B cell (primary cell): ENCODE results near the gene LRRN4CL. TPM values are rescaled to one million over a fixed set of nuclear protein-coding genes. Genes with fewer than 3 reads are reported as not detected.

Experiments used
- ATAC-seq: fragments of 200-7000 bp; cut with Tn5 transposase; one replicate; pipeline ENCODE4 v1.10.0; 2021; ENCODE audit warnings: low read depth, mild to moderate bottlenecking, moderate number of reproducible peaks, moderate library complexity
- CTCF ChIA-PET: fragments of 350-600 bp; sonication (Branson Sonifier 250); formaldehyde crosslinking; loops from one replicate; lab custom pipeline; 2021; ENCODE audit warnings: antibody characterized with exemption, inconsistent platforms; lab: Charles Lee
- POLR2A ChIA-PET: fragments of 350-600 bp; sonication (Branson Sonifier 250); formaldehyde crosslinking; loops from one replicate; lab custom pipeline; 2021; ENCODE audit warnings: antibody characterized with exemption; lab: Charles Lee
- DNase-seq: peaks from one replicate; pipeline ENCODE4 v3.0.0; 2013
- H2AFZ ChIP-seq: 2 replicates; pipeline ENCODE4 v1.6.1; 2012; ENCODE audit warnings: mild to moderate bottlenecking, low read depth, low read length; ENCODE audit not compliant: insufficient read depth, poor library complexity, severe bottlenecking
- H3K27ac ChIP-seq, 2 donors: 1 replicate in 1 of 2; 2 replicates in 1 of 2; pipeline ENCODE4 v1.5.1; 2012 to 2013; ENCODE audit warnings: low read length in 2 of 2, mild to moderate bottlenecking in 2 of 2, moderate library complexity in 1 of 2
- H3K27me3 ChIP-seq, 4 experiments: fragments of 200-600 bp in 1 of 4; sonication (generic) in 1 of 4; replicated peaks in 1 of 4; 1 replicate in 2 of 4; 2 replicates in 2 of 4; pipeline versions ENCODE4 v1.6.1 to v1.7.0; 2013 to 2016; ENCODE audit warnings: low read length in 3 of 4, mild to moderate bottlenecking in 2 of 4, mixed read lengths in 1 of 4, moderate library complexity in 1 of 4; ENCODE audit not compliant: insufficient read depth in 4 of 4, control insufficient read depth in 3 of 4; ENCODE audit errors: control extremely low read depth in 1 of 4
- H3K36me3 ChIP-seq, 2 experiments: replicated peaks in 1 of 2; 1 replicate in 1 of 2; 2 replicates in 1 of 2; pipeline versions ENCODE4 v1.6.1 to v1.7.1; 2013; ENCODE audit warnings: low read length in 1 of 2; ENCODE audit not compliant: insufficient read depth in 2 of 2, control insufficient read depth in 1 of 2; ENCODE audit errors: control extremely low read depth in 1 of 2, extremely low read depth in 1 of 2
- H3K4me1 ChIP-seq, 2 donors: fragments of 200-600 bp in 1 of 2; sonication (generic) in 1 of 2; 1 replicate in 1 of 2; 2 replicates in 1 of 2; pipeline versions ENCODE4 v1.5.1 to v1.6.1; 2013 to 2017; ENCODE audit warnings: low read length in 2 of 2; ENCODE audit not compliant: control insufficient read depth in 2 of 2, insufficient read depth in 2 of 2
- H3K4me2 ChIP-seq: replicated peaks from 2 replicates; pipeline ENCODE3; 2012; ENCODE audit warnings: mild to moderate bottlenecking, low read depth, low read length; ENCODE audit not compliant: poor library complexity, severe bottlenecking
- H3K4me3 ChIP-seq, 5 experiments: fragments of 200-600 bp in 1 of 5; sonication (generic) in 1 of 5; 1 replicate in 3 of 5; 2 replicates in 2 of 5; pipeline versions ENCODE4 v1.5.1 to v1.7.0; 2011 to 2016; ENCODE audit warnings: low read length in 4 of 5, mild to moderate bottlenecking in 4 of 5, low read depth in 2 of 5, control low read depth in 1 of 5, moderate library complexity in 1 of 5; ENCODE audit not compliant: insufficient read depth in 1 of 5; ENCODE audit errors: control extremely low read depth in 1 of 5, extremely low read depth in 1 of 5
- H3K79me2 ChIP-seq: fragments of 200-600 bp; sonication (generic); one replicate; pipeline ENCODE4 v1.6.0; 2016; ENCODE audit warnings: low read length; ENCODE audit not compliant: control insufficient read depth, insufficient read depth
- H3K9ac ChIP-seq: fragments of 200-600 bp; sonication (generic); 2 replicates; pipeline ENCODE4 v1.6.1; 2017; ENCODE audit warnings: mild to moderate bottlenecking, low read length, moderate library complexity
- H3K9me3 ChIP-seq, 3 donors: one replicate each; pipeline versions ENCODE4 v1.6.1 to v1.7.1; 2013; ENCODE audit warnings: low read length in 2 of 3; ENCODE audit not compliant: control insufficient read depth in 2 of 3, insufficient read depth in 1 of 3; ENCODE audit errors: control extremely low read depth in 1 of 3
- H4K20me1 ChIP-seq: 2 replicates; pipeline ENCODE4 v1.6.0; 2012; ENCODE audit warnings: mild to moderate bottlenecking, low read length; ENCODE audit not compliant: insufficient read depth, control insufficient read depth, poor library complexity, severe bottlenecking
- H3K27ac Mint-ChIP-seq: one replicate; pipeline ENCODE4 v1.8.0; 2021; ENCODE audit warnings: mixed read lengths
- H3K27me3 Mint-ChIP-seq: one replicate; pipeline ENCODE4 v1.8.0; 2021; ENCODE audit warnings: mixed read lengths
- H3K4me1 Mint-ChIP-seq: one replicate; pipeline ENCODE4 v1.8.0; 2021; ENCODE audit warnings: mixed read lengths
- H3K4me3 Mint-ChIP-seq: one replicate; pipeline ENCODE4 v1.8.0; 2021; ENCODE audit warnings: mixed read lengths
- H3K9me3 Mint-ChIP-seq: one replicate; pipeline ENCODE4 v1.8.0; 2022; ENCODE audit warnings: mixed read lengths; ENCODE audit not compliant: insufficient read depth
- CTCF ChIP-seq: fragments of 200-600 bp; IDR thresholded peaks from one replicate; pipeline ENCODE4 v1.8.0; 2022; ENCODE audit warnings: antibody characterized with exemption, mild to moderate bottlenecking
- EZH2 ChIP-seq: IDR thresholded peaks from 2 replicates; pipeline ENCODE4 v1.6.1; 2012; ENCODE audit warnings: borderline replicate concordance, low read depth, mild to moderate bottlenecking, moderate library complexity, low read length; ENCODE audit not compliant: insufficient read depth, poor library complexity, severe bottlenecking
- WGBS: methylation state at CpG from one replicate; pipeline ENCODE4 v1.1.5; 2013; ENCODE audit warnings: missing lambda C conversion rate; ENCODE audit not compliant: insufficient coverage; 5-methylcytosine and 5-hydroxymethylcytosine counted together
- intact Hi-C: fragments of 100-400 bp; cut with micrococcal nuclease; formaldehyde crosslinking; loops from one replicate; pipeline ENCODE4 v1.10.0; 2022
- polyA plus RNA-seq: library from polyadenylated mRNA; depleted of rRNA; stranded (reverse); fragments of >200 nt; gene quantifications from 2 replicates; pipeline ENCODE4 v1.2.3, GENCODE V29; 2012
- total RNA-seq, 2 donors: library from RNA; stranded (reverse); fragments of 120-200 nt in 1 of 2; gene quantifications; 1 replicate in 1 of 2; 2 replicates in 1 of 2; pipeline versions ENCODE4 v1.2.3 to v1.2.4, GENCODE V29; 2013 to 2022

The LRRN4CL gene
- total and polyA plus RNA-seq, 2 donors (not counting 1 experiment from before 2014, with no cell fraction given) = 0.03 to 0.25 TPM

GRCh38 chr11:62702246-62702645, 12.9 kb upstream of the LRRN4CL start:
- Mint-ChIP-seq H3K27me3 (no peaks in the 10 kb centered on the region), H3K4me1 (peaks cover 20% of the 10 kb centered on the region), H3K27ac (no peak overlapping the region), H3K4me3 (no peak overlapping the region), H3K9me3 (no peaks in the 10 kb centered on the region)
- no peak overlapping the region for H2AFZ ChIP-seq
- no peak overlapping the region for H3K4me3 ChIP-seq
- H3K4me2 ChIP-seq = no peak overlapping the region
- H3K79me2 ChIP-seq = no peaks in the 10 kb centered on the region
- no peak for DNase-seq
- POLR2A ChIA-PET = interaction anchor here (0.7 kb wide), 1 partner anchor 165 kb away, joined by 4 read pairs; no protein-coding TSS in a partner anchor
- WGBS = 71% methylated on average over 6 of the region's 11 CpGs
- intact Hi-C loops = no loop called here
- H3K9ac ChIP-seq = no peak overlapping the region
- no peak for TF ChIP-seq CTCF
- TF ChIP-seq EZH2 = no peak
- ATAC-seq = no peak
- H3K36me3 ChIP-seq = no peaks in the 10 kb centered on the region
- no peaks in the 10 kb centered on the region for H4K20me1 ChIP-seq
- H3K9me3 ChIP-seq = no peaks in the 10 kb centered on the region
- H3K27me3 ChIP-seq = no peaks in the 10 kb centered on the region
- H3K4me1 ChIP-seq = peaks cover 15 to 18% of the 10 kb centered on the region in 2 donors
- CTCF ChIA-PET = no interaction called here
- H3K27ac ChIP-seq = no peak overlapping the region

GRCh38 chr11:62694455-62695167, 5.3 kb upstream of the LRRN4CL start:
- H3K4me1 ChIP-seq = peaks cover 0 to 6% of the 10 kb centered on the region in 2 donors
- no peak overlapping the region for H3K27ac ChIP-seq
- Mint-ChIP-seq H3K27ac (no peak overlapping the region), H3K9me3 (no peaks in the 10 kb centered on the region), H3K4me1 (peaks cover 5% of the 10 kb centered on the region), H3K27me3 (no peaks in the 10 kb centered on the region), H3K4me3 (no peak overlapping the region)
- H3K27me3 ChIP-seq = no peaks in the 10 kb centered on the region
- H3K79me2 ChIP-seq = no peaks in the 10 kb centered on the region
- no peak for TF ChIP-seq EZH2
- peak; percentile 87 for TF ChIP-seq CTCF
- DNase-seq (peak; percentile 85), ATAC-seq (peak; percentile 71)
- H3K4me2 ChIP-seq = no peak overlapping the region
- H3K9ac ChIP-seq = no peak overlapping the region
- no peaks in the 10 kb centered on the region for H3K9me3 ChIP-seq
- intact Hi-C loops = loop anchor here (1.0 kb wide), 5 partner anchors 15 to 314 kb away; partner anchors contain the start of gene UBXN1
- WGBS = 48% methylated on average over 11 of the region's 14 CpGs
- H4K20me1 ChIP-seq = no peaks in the 10 kb centered on the region
- peaks cover 0 to 18% of the 10 kb centered on the region in 2 experiments for H3K36me3 ChIP-seq
- H3K4me3 ChIP-seq = no peak overlapping the region
- H2AFZ ChIP-seq = no peak overlapping the region
- ChIA-PET CTCF (interaction anchor here (0.5 to 5.3 kb wide), 27 partner anchors 9 to 315 kb away, joined by 3 to 41 read pairs (median 3); partner anchors contain the start of genes B3GAT3, BSCL2, C11orf98 and CSKMT), POLR2A (interaction anchor here (0.7 to 1.4 kb wide), 4 partner anchors 11 to 111 kb away, joined by 3 to 5 read pairs (median 4); partner anchors contain the start of gene HNRNPUL2)
